Measurements from ENCODE around the gene HLA-DOB.

Gene HLA-DOB

DNA sequence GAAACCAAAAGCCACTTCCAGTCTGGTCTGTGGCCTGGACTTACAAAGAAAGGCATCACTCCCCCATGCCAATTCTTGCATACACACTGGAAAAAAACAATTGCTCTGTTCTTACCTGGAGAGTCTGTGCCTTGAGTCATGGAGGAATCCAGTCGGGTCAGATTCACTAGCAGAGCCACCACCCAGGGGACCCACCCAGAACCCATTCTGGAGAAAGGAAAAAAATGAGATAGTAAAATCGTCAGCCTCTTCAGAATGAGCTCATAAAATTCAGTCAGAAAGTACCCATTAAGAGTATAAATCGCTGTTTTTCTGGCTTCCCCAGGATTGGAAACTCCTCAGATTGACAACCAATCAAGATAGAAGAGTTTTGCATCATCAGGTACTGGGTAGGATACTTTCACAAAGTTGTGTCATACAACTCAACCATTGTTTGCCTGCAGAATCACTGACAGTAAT is at the start of gene HLA-DOB:
TSS of gene HLA-DOB (minus strand) at position 257 of the 459 bp plus-strand sequence. CDS start at position 206, 51 bp downstream.
- no peak for DNase-seq (ENCODE audit: low read depth in 3 of 3)

DNA sequence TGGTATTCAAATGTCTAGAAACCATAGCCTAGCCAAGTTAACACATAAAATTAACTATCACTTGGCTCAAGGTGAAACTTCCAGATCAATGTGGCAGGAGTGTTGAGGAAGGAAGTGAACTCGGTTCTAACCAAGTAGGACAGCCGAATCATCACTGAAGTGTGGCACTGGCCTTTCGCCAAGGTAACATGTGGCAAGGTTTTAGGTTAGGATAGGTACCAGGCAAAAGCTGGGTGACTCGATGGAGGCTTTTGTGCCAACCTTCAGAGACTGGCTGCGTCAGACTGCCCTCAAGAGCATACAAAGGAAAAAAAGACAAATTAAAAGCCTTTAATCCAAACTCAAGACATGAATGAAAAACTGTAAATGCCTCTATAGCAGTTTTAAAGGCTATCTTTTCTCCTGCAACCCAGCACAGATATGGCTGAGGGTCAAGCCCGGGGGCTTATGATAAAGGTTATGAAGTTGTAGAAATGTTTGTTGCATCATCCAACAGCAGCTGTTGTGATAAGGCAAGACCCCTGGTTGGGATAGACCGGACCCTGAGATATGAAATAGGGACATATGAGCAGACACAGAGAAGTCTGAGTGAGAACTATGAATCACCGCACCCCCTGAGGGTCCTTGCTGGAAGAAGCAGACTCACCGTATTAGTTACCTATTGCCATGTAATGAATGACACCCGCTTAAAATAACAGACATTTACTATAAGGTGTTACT is 49.1 kb upstream of the HLA-DOB start:
- DNase-seq (ENCODE audit: low read depth in 3 of 3), result no peak

- DNase-seq (ENCODE audit: low read depth in 3 of 3), result no peak
Observed at GRCh38 chr6:32862725-32863124, 45.9 kb upstream of the HLA-DOB start.

DNA sequence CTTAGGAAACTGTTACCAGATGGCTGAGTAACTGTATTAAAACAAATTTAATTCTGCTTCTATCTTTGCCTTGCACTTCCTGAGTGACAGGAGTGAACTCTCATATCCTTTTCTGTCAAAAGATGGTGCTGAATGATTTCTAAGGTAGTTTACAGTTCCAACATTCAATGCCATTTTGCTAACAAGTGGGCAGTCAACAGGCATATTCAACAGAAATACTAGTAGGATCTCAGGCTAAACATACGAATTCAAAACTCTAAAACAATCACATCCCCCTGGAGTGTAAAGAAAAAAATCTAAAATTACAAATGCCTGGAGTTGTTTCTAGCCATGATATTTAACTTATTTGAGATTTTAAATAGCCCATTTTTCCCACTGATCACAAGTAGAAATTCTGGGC is 43.9 kb upstream of the HLA-DOB start:
- DNase-seq (ENCODE audit: low read depth in 3 of 3), result no peak

DNA sequence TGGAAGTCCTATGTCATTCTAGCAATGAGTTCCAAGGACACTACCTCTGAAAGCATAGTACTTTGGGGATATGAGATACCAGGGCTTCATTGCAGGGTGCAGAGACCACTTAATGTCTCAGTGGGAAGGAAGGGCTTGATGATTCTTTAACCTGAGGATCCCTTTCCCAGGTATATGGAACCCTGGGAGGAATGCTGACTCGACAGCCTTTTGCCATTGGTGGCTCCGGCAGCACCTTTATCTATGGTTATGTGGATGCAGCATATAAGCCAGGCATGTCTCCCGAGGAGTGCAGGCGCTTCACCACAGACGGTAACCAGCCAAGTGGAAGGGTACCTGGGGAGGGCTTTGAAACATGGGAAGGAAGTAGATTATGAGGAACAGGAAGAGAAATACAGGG is 41.4 kb upstream of the HLA-DOB start:
- DNase-seq (ENCODE audit: low read depth in 3 of 3), result no peak

- no peak for DNase-seq (ENCODE audit: low read depth in 3 of 3)
Observed at GRCh38 chr6:32857156-32857891, 40.5 kb upstream of the HLA-DOB start.

DNA sequence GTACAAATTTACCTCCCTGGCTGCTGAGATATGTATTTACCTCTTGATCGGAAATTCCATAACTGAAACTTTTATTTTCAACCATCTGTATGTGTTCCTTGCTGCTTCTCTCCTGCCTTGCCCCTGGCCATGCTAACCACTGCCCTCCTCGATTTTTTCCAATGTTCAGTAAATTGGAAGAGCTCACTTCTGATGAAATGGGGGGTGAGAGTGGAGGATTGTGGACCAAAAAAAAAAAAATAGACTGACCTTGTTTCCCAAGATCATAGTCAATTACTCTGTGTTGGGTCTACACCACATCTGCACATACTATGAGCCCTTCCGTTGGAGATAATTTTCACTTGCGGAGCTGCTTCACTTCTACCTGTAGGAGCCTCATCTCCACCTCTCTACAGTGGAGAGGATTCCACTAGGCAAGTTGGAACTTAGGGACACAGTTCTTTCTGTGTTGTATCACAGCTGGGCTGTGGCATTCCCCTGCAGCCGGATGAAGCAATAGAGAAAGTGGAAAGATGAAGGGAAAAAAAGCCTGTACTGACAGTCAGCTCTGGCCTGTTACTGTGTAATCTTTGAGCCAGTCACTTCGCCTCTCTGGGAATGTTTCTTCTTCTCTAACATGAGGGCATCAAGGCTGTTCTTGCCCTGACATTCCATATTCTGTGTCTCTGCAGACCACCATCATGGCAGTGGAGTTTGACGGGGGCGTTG is 38.8 kb upstream of the HLA-DOB start:
- DNase-seq (ENCODE audit: low read depth in 3 of 3), result no peak

DNA sequence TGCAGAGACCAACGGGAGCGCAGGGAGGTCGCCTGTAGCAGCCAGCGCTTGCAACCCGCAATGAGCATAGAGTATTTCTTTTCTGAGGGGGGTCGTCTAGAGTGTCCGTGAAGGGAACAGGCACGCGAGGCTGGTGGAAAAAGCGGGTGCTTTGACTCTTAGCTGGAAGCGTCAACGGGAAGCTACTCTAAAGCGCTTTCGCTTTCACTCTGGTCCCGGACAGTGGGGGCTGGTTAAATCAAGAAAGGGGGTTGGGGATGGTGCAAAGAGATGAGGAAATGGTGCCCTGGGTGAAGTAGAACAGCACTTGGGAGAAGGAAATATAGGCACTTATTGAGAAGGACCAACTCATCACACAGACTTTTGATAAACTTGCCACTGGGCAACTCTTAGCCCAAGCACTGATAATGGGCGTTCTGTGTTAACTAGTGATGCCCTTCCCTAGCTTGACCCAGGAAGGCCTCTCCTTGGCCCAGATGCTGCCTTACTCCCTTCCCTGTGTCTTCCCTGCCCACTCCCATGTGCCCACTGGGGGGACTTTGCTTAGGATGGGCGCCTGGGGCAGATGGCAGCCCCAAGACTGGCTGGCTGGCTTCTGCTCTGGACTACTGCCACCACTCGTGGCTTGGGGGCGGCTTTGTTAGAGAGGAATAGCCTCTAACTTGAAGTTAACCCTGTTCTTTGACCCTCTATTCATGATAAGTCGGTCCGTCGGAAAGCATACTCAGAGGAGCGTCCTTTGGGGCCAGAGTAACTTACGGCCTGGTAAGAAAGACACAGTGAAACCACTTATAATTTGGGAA is 37.8 kb upstream of the HLA-DOB start:
- DNase-seq (ENCODE audit: low read depth in 3 of 3), result peak in 1 of 3 donors; percentile 47

- peak; percentile 90 to 94 (median 92) for DNase-seq (ENCODE audit: low read depth in 3 of 3)
Observed at GRCh38 chr6:32853541-32854375, 37.0 kb upstream of the HLA-DOB start, which contains the start of the genes PSMB9 and TAP1. Gene PSMB9 (plus strand): TSS chr6:32854192. CDS start chr6:32854230, 38 bp downstream. Gene TAP1 (minus strand): TSS chr6:32853704. CDS start chr6:32853636, 68 bp downstream.

- DNase-seq (ENCODE audit: low read depth in 3 of 3), result peak in 2 of 3 donors; percentile 41 to 44
Observed at GRCh38 chr6:32852844-32853540, 36.2 kb upstream of the HLA-DOB start.

DNA sequence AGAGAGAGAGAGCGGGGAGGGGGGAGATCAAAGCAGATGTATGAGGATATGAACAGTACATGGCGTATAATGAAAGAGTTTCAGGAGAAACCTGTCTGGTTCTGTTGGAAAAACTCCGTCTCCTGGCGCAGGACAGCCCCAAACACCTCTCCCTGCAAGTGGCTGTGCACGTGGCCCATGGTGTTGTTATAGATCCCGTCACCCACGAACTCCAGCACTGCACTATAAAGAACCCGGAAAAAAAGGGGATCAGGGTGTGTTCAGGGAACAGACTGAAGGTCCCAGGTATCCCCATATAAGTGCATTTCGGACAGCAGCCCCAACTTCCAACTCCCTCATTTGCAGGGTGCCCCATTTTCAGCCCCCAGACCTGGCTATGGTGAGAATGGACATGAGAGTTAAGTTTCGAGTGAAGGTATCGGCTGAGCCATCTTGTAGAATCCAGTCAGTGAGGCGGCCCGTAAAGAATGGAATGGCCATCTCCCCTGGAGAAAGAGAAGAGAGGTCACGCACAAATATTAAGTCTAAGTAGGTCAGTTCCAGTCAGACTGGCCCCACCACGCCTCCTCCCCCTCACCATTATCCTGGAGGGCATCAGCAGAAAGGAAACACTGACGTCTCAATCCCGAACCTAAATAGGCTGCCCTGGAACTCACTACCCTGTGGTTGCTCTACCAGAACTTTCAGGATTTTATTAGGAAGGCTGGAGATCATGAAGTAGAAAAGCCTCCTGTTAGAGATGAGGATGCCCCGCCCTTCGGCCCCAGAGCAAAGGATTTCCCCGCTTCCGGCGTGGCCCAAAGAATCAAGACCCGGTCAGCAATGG is 35.4 kb upstream of the HLA-DOB start:
- no peak for DNase-seq (ENCODE audit: low read depth in 3 of 3)

DNA sequence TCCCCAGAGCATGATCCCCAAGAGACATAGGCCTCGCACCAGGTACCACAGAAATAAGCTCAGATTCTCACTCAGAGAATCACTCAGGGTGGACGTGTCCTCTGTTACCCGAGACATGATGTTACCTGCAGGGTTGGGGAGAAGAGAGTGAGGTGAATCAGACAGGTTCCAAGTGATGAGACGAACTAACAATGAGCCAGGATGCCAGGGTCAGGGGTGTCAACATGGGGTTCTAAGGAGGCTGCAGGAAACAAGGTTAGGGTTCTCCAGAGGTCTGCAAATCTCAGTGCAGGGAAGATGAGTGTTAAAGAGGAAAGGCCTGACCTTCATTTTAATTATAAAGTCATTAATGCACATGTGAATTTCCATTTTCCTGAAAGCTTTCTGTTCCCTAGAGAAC is 34.2 kb upstream of the HLA-DOB start:
- no peak for DNase-seq (ENCODE audit: low read depth in 3 of 3)

- DNase-seq (ENCODE audit: low read depth in 3 of 3), result no peak
Observed at GRCh38 chr6:32849126-32849525, 32.3 kb upstream of the HLA-DOB start.

- DNase-seq (ENCODE audit: low read depth in 3 of 3), result no peak
Observed at GRCh38 chr6:32847795-32848194, 31.0 kb upstream of the HLA-DOB start.

DNA sequence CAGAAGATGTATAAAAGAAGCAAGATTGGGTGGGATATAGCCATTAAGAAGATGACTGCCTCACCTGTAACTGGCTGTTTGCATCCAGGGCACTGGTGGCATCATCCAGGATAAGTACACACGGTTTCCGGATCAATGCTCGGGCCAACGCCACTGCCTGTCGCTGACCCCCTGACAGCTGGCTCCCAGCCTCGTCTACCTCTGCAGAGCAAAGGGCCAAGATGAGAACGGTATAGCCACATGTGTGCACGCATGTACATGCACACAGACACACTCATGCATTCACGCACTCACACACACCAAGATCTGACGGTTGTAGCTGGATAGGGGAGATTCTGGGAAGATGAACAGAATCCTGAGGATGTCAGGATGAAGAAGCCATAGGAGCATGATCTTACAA is 30.2 kb upstream of the HLA-DOB start:
- DNase-seq (ENCODE audit: low read depth in 3 of 3), result no peak

DNA sequence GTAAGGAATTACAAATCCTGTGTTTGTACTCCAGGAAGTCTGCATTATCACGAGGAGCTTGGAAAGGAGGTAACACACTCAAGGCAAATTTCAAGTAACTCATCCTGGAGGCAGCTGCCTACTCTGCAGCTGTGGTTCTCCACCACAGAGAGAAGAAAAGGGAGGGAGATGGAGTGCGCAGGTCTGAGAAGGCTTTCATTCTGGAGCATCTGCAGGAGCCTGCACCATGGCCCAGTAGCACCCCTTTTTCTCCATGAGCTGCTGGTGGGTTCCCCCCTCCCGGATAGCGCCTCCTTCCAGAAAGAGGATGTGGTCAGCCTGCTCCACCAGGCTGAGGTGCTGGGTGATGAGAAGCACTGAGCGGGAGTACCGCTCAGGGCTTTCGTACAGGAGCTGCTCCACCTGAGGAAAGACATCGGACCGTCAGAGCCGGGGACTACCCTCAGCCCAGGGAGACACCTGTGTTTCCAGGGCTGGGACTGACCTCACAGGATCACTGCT is 28.6 kb upstream of the HLA-DOB start:
- DNase-seq (ENCODE audit: low read depth in 3 of 3), result no peak

DNA sequence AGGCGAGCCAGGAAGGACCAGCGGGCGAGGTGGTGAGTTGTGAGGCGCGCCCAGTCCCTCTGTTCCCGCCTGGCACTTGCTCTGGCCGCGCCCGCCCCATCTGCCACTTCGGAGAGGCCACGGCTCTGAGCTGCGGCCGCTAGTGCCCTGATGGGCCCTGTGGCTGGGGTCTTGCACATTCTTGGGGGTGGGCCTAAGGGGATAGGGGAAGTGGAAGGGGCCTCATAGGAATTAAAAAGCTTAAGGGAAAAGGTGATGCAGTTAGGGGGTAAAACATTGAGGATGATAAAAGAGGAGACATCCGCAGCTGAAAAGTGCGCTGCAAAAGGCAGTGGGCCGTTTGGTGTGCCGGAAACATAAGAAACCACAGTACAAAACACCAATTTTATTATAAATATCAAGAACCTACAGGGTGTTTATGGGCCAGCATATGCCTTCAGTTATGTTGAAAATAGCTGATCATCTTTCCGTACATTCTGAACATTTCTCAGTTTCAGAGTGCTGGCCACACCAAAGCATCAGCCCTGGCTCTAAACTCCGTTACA is 28.1 kb upstream of the HLA-DOB start:
- no peak for DNase-seq (ENCODE audit: low read depth in 3 of 3)
